CD4-positive, alpha-beta T cell treated with Interleukin-6 at 100 ng/mL for 8 hours (primary cell): ENCODE measurements around the gene CNTNAP2.

Experiments used
- DNase-seq: peaks from one replicate; pipeline ENCODE4 v3.0.0-alpha.2; 2020; ENCODE audit warnings: mixed read lengths, low spot score

The CNTNAP2 gene

DNA sequence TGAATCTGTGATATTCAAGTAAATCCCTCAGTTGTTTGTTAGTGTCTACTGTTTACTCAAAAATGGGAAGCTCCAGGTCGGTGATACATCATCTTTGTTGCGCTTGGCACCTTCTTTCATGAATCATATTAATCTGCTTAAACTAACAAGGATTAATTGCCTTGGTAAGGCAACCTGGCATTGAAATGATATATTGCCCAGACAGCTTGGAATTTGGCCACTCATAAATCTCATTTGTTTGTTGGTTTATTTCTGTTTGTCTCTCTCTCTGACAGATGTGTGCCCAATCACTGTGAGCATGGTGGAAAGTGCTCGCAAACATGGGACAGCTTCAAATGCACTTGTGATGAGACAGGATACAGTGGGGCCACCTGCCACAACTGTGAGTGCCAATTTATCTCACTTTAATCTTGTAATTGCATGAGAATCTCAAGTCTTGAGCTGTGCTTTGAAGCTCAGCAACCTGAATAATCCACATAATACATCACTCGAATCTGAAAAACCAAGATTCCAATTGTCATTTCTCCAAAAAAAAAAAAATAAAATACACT, 1369.1 kb downstream of the CNTNAP2 start:
- DNase-seq = no peak

DNA sequence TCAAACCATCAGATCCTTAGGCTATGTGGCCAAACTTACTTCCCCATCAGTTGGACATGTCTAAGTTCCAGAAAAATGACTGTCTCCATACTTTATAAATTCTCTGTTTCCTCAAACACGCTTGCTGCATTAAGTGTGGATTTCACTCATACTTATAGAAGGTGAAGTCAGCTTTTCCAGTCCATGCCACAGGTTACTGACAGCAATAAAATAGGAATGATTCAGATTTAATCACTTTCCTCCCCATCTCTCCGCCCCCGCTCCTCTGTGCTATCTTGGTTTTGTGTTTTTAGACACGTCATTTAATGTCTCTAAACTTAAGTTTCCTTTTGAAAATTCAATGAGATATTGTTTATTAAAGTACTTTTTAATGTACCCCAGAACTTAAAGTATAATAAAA, 1376.0 kb downstream of the CNTNAP2 start:
- DNase-seq = no peak

DNA sequence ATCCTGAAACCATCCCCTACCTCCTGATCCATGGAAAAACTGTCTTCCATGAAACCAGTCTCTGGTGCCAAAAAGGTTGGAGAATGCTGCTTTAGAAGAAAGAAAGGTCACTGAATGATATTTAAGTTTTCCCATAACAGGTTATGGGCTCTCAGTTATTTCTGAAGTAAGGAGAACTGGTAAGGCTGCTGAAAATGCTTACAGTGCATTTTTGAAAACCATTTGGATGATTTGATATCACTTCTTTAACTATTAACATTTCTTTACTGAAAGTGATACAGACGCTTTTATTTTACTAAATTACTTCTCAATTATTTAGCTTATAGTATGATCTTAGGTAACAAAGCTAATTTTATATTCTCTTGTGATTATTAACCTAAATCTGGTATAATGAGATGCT, 1379.6 kb downstream of the CNTNAP2 start:
- no peak for DNase-seq

DNA sequence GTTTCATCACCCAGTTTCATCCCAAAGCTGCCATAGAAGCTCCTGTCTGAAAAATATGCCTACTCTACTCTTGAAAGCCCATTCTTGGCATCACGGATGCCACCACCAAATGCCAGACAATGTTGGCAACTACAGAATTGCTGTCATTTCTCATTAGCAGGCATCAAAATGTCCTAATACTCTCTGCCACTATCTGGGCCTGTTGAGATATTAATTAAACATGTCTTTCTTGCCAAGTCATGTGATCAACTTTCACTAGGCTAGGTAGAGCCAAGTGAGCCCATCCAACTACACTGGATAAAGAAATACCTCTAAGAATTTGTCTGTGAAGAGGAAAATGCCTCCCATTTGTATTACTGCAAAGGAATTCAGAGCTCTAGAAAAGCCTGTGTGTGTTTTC, 1380.6 kb downstream of the CNTNAP2 start:
- DNase-seq = no peak

DNA sequence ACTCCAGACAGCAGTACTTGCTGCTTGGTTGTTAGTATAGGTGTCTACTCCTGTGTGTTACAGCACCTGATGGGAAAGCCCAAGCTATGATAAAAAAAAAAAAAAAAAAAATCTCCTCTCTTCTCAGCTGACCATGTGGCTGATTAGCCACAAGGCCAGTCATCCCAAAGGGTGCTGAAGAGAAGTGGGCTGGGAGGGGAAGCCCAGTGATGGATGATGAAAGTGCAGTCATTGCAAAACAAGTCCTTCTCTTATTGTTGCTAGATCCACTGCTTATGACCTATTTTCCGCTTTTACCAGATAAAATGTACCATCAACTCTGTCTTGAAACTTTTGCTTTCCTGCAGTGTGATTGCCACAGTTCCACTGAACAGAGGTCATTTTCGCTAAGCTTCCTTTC, 1381.5 kb downstream of the CNTNAP2 start:
- no peak for DNase-seq

DNA sequence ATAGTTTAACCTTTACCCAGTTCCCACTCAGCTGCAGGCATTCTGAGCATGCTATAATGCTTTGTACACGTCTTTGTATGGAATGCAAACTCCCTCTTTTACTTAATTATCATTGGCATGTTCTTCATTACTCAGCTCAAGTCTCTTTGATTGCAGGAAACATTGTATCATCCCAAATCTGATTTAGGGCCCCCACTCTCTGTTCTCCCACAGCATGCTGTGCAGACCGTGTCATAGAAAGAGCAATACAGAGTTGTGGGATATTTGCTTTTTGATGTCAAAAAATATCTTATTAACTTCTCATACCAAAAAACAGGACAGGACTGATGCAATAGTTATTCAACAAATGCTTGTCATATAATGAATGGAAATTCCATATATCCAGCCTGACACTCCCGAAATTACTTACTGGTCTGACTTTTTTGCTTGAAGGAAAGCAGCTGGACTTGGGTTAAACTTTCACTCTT, 1392.5 kb downstream of the CNTNAP2 start:
- no peak for DNase-seq

DNA sequence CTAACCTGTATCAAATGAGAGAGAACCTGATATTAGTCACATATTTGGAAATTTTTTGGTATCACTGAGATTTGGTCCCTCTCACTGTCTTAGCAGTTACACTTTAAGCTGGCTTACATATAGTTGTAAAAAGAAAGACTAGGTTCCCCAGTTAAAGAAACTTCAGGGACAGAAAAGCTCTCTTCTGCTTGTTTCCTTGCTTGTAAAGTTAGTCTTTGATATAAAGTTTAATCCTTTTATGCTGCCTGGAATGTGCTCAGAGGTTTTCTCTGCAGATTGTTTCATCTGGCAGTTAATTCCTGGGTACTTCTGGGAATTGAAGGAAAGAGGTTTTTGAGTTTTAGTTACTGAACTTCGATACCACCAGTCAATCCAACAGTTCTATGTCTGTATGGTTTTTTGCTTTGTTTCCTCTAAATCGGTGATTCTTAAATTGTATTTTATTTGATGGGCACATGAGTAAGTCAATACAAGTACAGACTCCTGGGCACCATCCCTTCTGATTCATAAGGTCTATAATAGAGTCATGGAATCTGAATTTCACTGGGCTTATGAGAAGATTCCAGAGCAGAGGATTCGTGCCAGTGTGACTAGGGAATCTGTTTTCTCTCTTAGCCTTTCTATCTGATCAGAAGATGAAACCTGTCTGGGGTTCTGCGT, 1393.1 kb downstream of the CNTNAP2 start:
- no peak for DNase-seq

DNA sequence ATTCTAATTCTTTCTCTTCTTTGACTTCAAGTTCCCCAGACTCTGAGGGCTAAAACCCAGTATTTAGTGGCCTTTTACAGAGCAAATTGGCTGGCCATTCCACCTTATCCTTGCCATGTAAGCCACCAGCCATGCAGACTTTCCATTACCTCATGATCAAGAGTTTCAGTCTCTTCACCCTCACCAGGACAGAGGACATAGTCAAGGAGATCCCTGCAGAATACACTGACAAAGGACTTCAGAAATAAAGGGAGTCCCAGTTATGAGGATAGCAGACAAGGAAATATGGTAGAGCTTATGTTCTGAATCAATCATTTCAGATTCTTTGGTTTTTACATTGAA, 1393.6 kb downstream of the CNTNAP2 start:
- no peak for DNase-seq

DNA sequence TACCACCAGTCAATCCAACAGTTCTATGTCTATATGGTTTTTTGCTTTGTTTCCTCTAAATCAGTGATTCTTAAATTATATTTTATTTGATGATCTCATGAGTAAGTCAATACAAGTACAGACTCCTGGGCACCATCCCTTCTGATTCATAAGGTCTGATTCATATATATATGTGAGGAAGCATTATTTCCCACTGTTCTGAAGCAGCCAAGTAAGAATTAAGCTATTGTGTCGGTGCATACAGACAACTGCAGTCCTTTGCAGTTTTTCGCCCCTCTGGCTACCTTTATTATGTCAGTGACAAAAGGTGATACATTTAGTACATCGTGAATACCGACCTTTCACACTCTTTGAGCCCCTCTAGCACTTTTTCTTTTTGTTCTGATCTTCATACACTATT, 1394.3 kb downstream of the CNTNAP2 start:
- no peak for DNase-seq

DNA sequence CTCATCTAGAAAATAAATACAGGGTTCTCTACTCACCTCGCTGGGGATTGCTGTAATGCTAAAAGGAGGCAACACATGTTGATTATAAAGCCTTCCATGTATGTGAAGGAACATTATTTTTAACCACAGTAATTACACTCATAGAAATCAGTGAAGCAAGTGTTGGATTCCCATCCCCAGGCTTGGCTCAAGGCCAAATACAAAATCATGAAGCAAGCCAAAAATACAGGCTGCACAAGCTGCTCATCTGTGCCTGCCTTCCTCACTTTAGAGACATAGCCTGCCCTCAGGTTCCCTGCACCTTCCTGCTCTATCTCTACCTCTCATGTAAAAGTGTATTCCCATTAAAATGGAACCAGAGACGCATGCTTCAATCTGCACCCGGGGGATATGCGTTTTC, 1396.8 kb downstream of the CNTNAP2 start:
- no peak for DNase-seq

DNA sequence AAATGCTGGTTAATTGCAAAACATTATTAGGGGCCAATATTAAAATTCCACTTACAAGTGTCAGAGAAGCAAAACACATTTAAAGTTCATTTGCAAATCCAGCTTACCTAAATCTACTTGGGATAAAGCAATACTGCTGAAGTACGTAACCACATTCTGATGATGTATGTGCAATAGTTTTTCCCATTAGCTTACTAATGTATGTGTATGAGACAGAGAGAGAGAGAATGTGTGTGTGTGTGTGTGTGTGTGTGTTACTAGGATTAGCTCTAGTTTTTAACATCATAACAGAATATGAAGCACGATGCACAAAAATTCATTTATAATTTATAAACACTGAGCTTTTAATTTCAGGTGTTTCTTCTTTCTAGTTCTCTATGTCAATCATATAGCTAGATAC, 1399.8 kb downstream of the CNTNAP2 start:
- DNase-seq = no peak

DNA sequence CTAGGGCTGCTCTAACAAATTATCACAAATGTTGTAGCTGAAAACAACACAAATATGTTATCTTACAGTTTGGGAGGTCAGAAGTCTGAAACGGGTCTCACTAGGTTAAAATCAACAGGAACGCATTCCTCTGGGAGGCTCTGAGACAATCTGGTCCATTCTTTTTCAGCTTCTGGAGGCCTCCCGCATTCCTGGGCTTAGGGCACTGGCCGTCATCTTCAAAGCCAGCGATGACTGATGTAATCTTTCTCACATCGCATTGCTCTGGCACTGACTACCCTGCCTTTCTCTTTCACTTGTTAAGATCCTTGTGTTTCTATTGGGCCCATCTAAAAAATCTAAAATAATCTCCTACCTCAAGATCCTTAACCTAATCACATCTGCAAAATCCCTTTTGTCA, 1402.5 kb downstream of the CNTNAP2 start:
- no peak for DNase-seq

DNA sequence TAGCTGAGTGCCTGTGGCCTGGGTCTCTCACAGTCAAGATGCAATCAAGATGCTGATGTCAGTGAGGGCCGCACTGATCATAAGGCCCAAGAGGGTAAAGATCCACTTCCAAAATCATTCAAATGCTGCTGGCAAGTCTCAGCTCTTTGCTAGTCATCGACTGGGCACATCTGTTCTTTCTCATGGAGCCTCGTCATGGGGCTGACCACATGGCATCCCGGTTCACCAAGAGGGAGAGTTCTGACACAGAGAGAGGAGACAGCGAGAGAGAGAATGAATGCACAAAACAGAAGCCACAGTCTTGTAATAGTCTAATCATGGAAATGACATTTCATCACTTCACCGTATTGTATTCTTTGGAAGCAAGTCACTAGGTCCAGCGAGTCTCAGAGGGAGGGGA, 1406.5 kb downstream of the CNTNAP2 start:
- DNase-seq = no peak

DNA sequence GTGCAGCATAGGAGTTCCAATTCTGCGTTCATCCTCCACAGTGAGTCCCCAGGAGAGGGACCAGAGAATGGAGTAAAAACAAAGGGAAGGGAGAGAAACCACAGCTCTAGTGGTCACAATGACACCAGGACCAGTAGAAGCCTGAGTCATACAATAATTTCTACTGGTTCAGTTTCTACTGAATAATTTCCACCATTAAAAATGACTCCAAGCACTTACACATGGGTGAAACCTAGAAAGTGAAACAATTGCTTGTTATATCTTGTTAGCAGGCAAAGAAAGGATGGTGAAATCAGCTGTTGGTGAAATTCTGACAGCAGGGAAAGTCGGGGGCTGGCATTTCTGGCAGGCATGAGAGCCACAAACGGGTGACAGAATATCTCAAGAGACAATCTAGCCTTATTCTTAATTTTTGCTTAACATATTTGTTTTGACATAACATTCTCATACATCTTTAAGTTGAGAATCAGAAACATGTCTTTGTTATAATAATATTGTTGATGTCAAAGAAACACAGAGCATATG, 1408.2 kb downstream of the CNTNAP2 start:
- DNase-seq = no peak

DNA sequence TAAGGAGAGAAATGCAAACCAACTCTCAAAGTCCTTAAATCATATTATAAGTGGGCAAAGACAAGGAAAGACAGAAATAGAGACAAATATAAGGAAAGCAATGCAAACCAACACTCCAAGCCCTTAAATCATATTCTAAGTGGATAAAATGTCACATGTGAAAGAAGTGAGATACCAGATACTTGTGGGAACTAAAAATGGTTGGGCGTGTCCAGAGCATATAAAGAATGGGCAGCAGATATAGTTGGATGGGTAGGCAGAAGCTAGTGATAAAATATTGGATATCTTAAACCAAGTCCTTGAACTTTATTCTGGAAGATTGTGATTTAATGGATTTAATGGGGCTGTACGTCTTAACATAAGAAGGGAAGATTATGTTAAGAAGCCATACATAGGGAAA, 1408.7 kb downstream of the CNTNAP2 start:
- DNase-seq = no peak

DNA sequence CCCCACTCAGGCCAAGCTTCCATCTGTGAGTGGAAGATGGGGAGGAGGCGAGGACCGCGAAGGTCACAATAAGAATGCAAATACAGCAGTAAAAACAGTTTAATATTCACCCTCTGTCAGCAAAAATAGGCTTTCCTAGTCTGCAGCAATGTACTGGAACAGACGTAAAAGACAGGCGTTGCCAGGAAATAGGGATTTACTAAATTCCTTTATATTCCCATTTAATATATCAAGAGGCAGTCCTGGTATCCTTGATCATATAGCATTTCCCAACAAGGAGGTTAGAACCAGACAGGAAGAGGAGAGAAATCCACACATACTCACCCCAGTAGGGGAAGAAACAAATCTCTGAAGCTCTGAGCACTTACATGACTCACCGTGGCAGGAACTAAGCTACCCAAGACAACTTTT, 1419.1 kb downstream of the CNTNAP2 start:
- no peak for DNase-seq

DNA sequence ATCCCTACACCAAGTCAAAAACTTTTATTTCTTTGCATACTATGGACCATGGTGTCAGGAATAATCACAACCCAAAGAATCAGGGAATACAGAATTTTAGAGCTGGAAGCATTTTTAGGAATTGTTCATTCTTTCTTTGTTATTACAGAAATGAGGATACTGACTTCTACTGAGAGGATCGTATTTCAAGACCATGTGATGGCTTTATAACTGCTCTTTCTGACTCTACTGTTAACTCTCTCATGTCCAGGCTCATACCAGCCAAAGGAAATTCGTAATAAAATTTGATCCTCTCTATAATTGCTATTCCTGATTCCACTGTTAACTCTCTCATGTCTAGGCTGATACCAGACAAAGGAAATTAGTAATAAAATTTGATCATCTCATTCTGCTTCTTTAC, 1423.1 kb downstream of the CNTNAP2 start:
- no peak for DNase-seq

DNA sequence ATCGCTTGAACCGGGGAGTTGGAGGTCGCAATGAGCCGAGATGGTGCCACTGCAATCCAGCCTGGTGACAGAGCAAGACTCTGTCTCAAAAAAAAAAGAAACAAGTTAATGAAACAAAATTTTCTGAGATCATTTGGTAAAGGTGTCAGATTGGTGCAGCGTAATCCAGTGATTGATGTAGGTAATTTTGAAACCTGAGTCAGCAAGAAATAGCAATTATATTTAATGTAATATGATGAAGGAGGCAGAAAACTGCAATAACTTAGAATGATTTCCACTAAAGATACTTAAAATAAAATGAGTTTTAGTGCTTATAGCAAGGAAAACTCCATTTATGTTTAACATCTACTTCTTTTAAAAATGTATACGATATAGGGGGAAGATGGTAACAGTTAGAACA, 1424.1 kb downstream of the CNTNAP2 start:
- DNase-seq = no peak

DNA sequence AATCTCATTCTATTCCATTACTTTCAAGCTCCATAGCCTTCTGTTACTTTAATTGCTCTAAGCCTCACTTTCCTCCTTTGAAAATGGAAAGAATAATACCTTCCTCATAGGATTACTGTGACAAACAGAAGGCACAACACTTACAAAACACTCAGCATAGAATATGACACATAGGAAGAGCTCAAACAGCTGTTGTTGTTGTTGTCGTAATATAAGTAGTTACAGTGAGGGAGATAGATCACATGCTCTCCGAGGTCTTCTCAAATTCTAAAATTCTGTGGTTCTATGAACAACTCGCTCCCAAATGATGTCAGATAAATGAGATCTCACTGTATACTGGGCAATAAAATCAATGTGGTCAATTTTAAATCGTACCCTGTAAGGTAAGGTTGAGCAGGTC, 1424.7 kb downstream of the CNTNAP2 start:
- DNase-seq = no peak

DNA sequence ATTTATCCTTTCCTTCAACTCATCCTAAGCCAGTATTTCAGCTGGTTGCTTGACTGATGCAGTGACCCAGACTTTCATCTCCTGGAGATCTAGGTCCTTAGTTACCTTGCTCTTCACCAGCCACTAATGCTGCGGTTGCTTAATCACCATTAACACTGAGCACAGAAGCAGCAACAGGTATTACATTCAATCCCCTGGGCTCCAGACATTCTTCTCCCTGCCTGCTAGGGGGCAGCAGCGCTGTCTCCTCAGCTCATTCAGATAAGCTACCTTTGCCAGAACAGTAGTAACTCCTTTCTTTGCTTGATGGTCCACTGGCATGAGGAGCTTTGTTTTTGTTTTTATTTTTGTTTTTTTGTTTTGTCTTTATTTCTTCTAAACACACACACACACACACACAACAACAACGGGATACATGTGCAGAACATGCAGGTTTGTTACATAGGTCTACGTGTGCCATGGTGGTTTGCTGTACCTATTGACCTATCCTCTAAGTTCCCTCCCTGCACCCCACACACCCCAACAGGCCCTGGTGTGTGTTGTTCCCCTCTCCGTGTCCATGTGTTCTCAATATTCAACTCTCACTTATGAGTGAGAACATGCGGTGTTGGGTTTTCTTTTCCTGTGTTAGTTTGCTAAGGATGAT, 1430.8 kb downstream of the CNTNAP2 start:
- no peak for DNase-seq

DNA sequence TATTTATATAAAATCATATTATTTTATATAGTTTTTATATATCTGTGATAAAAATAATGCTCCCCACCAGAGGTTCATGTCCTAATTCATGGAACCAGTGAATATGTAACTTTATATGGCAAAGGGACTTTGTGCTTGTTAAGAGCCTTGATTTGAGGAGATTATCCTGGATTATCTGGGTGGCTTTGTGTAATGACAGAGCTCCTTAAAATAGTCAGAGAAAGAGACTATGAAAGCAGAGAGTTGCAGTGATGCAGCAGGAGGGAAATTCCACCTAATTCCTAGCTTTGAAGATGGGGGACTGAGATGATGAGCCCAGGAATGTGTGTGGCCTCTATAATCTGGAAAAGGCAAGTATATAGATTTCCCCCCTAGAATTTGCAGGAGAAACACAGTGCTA, 1439.7 kb downstream of the CNTNAP2 start:
- DNase-seq = no peak

DNA sequence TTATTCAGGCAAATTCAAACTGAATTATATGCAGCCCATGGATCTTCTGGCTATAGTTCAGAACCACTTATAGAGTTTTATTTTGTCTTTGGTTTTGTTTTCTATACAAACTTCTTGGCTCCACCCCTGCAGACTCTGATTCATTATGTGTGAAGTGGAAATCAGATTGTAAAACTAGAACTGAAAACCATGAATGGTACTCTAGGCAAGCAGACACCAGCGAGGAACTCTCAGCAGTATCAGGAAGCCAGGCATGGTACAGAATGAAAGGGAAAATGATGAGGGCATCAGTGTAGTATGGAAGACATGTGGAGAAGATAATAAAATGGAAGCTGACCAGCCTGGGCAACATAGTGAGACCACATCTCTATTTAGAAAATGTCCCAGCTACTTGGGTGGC, 1447.1 kb downstream of the CNTNAP2 start:
- DNase-seq = no peak

DNA sequence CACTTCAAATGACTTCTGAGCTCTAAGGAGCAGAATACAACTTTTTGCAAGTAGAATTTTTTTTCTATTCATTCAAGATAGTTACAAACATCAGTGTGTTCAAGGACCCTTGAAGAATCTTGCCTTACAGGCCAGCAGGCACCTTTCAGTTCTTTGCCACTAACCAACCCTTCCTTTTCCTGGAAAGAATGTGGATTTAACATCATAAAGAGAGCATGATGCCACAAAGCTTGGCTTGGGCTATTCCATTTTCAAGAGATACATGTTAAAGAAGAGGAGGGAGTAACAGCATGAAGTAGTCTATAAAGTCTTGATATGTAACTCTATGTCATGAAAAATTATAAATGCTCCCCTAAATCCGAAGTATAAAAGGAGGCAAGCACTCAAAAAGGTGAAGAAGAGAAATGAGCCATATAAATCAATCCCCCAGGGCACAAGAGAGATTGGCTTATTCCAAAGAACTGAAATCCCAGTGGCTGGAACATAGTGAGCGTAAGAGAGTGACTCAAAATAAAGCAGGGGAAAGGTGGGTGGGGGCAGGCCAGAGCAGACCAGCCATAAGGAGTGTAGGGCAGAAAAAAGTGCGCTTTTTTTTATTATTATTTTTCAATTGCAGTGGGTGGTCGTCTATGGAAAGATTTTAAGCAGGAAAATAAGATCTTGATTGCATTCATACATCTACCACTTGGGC, 1448.3 kb downstream of the CNTNAP2 start:
- no peak for DNase-seq
